GM19328 (cell line): ENCODE results near the gene CR2.
"Not testable (repeated sequence)": the region's sequence is repeated elsewhere in the genome, so short reads cannot be mapped to it uniquely, and the experiment has no call there.

Experiments
- ATAC-seq: cut with Tn5 transposase; IDR thresholded peaks from one replicate; pipeline ENCODE4 v1.9.1; 2021; ENCODE audit warnings: mild to moderate bottlenecking, moderate library complexity; ENCODE audit not compliant: unreplicated experiment

Gene CR2

GRCh38 chr1:207444514-207445217, 9.5 kb upstream of the CR2 start:
- ATAC-seq, result no peak

DNA sequence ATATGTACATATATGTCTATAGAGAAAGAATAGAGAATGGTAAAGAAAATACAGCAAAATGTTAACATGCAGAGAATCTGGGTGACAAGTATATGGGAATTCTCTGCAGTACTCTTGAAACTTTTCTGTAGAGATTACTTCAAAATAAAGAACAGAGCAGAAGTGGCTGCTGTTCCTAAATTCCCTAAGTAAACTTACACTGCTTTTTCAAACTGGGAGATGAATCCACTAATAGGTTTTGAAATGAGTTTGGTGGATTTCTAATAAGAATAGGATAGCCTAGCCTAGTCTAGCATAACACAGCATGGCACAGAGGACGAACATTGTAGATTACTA, 450 bp upstream of the CR2 start:
- ATAC-seq, result peak; percentile 25

GRCh38 chr1:207455183-207455754, 1.1 kb downstream of the CR2 start:
- no peak for ATAC-seq

GRCh38 chr1:207458414-207458813, 4.3 kb downstream of the CR2 start:
- ATAC-seq, result no peak

DNA sequence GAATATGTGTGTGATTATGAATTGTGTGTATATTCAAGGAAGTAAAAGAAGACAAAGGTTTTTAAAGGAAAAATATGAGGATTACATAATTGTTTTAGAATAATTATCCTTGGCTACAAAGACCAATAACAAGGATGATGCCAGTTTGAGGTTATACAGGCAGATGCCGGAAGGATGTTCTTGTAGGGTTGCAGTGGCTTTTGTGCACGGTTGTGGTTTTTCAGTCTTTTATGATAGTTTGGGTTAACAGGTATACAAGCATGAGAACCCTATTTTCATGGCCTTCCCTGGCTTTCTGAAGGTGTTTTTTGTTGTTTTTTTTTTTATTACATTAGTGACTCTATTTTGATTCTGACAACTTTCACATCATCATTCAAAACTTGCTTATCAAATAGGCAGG, 4.9 kb downstream of the CR2 start:
- ATAC-seq, result no peak

- no peak for ATAC-seq
Measured at GRCh38 chr1:207461649-207462048, 7.5 kb downstream of the CR2 start.

- no peak for ATAC-seq
Measured at GRCh38 chr1:207462535-207462934, 8.4 kb downstream of the CR2 start.

GRCh38 chr1:207463021-207463420, 8.9 kb downstream of the CR2 start:
- no peak for ATAC-seq

- no peak for ATAC-seq
Measured at GRCh38 chr1:207463571-207463970, 9.4 kb downstream of the CR2 start.

DNA sequence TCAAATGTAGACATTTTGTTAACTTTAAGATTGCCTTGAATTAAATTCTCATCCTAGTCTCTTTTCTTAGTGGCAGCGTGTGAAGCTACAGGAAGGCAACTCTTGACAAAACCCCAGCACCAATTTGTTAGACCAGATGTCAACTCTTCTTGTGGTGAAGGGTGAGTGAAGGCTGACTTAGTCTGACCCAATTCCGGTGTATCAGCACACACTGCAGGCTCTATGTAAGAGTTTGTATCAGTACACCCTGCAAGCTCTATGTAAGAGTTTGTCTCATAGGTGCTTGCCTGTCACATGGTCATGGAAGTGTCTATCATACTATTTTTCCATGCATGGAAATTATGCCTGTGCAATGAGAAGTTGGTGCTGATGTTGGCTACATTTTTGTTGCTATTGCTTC, 16.8 kb downstream of the CR2 start:
- ATAC-seq, result no peak

- ATAC-seq, result no peak
Measured at GRCh38 chr1:207474210-207474609, 20.1 kb downstream of the CR2 start.

GRCh38 chr1:207486198-207486597, 32.1 kb downstream of the CR2 start:
- no peak for ATAC-seq

DNA sequence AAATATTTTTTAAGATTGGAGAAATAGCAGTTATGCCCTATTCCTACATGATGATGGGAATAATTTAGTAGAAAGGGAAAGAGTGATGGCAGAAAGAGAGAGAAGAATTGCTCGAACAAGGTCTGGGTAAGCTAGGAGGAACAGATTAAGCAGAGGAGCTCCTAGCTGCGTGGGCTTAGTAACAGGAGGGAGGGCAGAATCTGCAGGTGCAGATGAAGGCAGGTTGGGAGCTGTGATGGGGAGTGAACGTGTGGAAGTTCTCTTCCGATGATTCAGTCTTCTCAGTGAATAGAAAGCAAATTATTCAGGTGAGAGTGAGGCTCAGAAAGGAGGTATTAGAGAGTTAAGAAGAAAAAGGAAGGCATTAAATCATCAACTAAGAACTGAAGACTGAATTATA, 33.5 kb downstream of the CR2 start:
- no peak for ATAC-seq

- ATAC-seq, result no peak
Measured at GRCh38 chr1:207493212-207493611, 39.1 kb downstream of the CR2 start.

- no peak for ATAC-seq
Measured at GRCh38 chr1:207494171-207494570, 40.0 kb downstream of the CR2 start.

- ATAC-seq, result not testable (repeated sequence)
Measured at GRCh38 chr1:207495281-207495680, 41.2 kb downstream of the CR2 start.

GRCh38 chr1:207495801-207496792, 42.0 kb downstream of the CR2 start, which contains the start of gene CR1:
CR1 (plus strand) TSS chr1:207496157; CDS start chr1:207496268, 111 bp downstream.
- peak; percentile 47 for ATAC-seq

GRCh38 chr1:207497941-207498340, 43.8 kb downstream of the CR2 start:
- no peak for ATAC-seq

DNA sequence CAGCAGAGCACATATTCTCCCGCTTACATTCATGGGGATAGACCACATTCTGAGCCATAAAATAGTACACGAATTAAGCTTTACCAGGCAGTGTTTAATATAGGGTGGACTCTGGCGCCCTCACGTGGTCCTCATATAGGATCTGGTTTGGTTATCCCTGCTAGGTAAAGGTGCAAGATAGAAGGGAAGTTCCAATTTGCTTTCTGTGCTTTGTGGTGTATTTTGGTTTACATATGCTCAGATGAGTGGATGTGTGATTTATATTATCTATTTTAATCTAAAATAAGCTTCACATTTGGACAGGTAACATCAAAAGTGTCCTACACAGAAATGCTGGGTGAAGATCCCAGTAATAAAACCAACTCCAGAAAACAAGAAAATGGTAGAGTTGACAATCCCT, 45.4 kb downstream of the CR2 start:
- ATAC-seq, result no peak

DNA sequence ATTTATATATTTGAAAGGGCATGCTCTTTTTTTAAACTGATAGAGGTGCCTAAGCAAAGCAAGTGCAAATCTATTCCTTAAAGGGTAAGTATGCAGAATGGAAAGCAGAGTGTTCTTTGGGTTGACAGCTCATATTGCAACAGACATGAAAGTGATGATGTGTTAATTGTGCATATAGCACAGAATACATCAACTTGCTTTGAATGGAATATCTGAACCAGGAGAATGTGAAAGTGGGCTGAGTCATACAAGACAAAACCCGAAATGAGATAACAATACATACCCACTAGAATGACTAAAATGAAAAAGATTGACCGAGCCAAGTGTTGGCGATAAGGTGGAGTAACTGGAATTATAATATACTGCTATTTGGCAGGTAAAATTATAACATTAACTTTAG, 46.2 kb downstream of the CR2 start:
- no peak for ATAC-seq

- ATAC-seq, result no peak
Measured at GRCh38 chr1:207501071-207501470, 46.9 kb downstream of the CR2 start.

GRCh38 chr1:207502726-207503125, 48.6 kb downstream of the CR2 start:
- ATAC-seq, result no peak
